ENCODE measurements around the gene OSBP2.

DNA sequence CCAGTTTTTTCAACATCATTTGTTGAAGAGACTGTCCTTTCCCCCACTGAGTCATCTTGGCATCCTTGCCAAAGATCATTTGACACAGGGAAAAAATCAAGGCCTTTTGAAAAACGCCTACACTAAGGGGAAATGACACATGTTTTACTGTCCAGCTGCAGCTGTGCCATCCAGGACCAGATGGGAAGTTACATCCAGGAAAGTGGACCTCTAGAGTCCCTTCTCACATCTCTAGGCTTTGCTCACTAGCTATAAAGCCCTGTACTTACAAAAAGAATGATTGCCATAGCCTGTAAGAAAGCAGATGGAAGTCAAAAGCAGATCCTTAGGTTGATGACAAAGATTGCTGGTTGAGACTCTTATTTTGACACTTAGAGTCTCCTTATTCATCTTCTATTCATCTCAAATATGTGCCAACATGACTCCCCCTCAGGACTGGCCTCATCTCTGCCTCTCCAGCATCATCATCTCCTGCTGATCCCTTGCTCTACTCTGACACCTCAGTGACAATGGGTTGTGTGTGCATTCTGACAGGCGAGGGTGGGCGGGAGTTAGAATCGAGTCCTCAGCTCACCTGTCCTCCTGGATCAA, 22.8 kb downstream of the OSBP2 start:
- TF ChIP-seq, protein P1, sequence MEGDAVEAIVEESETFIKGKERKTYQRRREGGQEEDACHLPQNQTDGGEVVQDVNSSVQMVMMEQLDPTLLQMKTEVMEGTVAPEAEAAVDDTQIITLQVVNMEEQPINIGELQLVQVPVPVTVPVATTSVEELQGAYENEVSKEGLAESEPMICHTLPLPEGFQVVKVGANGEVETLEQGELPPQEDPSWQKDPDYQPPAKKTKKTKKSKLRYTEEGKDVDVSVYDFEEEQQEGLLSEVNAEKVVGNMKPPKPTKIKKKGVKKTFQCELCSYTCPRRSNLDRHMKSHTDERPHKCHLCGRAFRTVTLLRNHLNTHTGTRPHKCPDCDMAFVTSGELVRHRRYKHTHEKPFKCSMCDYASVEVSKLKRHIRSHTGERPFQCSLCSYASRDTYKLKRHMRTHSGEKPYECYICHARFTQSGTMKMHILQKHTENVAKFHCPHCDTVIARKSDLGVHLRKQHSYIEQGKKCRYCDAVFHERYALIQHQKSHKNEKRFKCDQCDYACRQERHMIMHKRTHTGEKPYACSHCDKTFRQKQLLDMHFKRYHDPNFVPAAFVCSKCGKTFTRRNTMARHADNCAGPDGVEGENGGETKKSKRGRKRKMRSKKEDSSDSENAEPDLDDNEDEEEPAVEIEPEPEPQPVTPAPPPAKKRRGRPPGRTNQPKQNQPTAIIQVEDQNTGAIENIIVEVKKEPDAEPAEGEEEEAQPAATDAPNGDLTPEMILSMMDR (optimal IDR thresholded peaks at IDR 0.05 in 1 of 3, IDR thresholded peaks at IDR 0.05 in 1 of 3, conservative IDR thresholded peaks at IDR 0.05 in 1 of 3; ENCODE audit: extremely low read depth in 1 of 3, insufficient read depth in 2 of 3, low read length in 3 of 3): no peak
- TF ChIP-seq EZH2 (IDR thresholded peaks at IDR 0.05; ENCODE audit: low read length): no peak

All from keratinocyte (primary cell).